Measurements from ENCODE around the gene HDDC2. TPM values are rescaled to one million over a fixed set of nuclear protein-coding genes. Genes with fewer than 3 reads are reported as not detected.

HDDC2 gene
- total and polyA plus RNA-seq, 2 experiments from 2014 or later = 69.5 to 131 TPM

GRCh38 chr6:125251516-125252220 lies 50.1 kb downstream of the HDDC2 start:
- H3K4me2 ChIP-seq = no peak overlapping the region

More at GRCh38 chr6:125251516-125252220, 50.1 kb downstream of the HDDC2 start:
- TF ChIP-seq CREB1 (CRISPR knock-in tag; IDR thresholded peaks at IDR 0.05; ENCODE audit: low read depth) (no peak), POLR2AphosphoS5 (IDR thresholded peaks at IDR 0.05; ENCODE audit: low read depth) (no peak), EZH2 (IDR thresholded peaks at IDR 0.05; ENCODE audit: low read depth, unreplicated experiment) (no peak), ZNF114 (CRISPR knock-in tag; IDR thresholded peaks at IDR 0.05) (no peak), STAT1 (IDR thresholded peaks at IDR 0.05; ENCODE audit: unreplicated experiment) (no peak), EZH2phosphoT487 (IDR thresholded peaks at IDR 0.05; ENCODE audit: unreplicated experiment) (no peak), JUNB (IDR thresholded peaks at IDR 0.05; ENCODE audit: unreplicated experiment) (no peak), ZNF462 (CRISPR knock-in tag; IDR thresholded peaks at IDR 0.05) (no peak), NANOG (IDR thresholded peaks at IDR 0.05; ENCODE audit: borderline replicate concordance) (no peak), ZNF331 (CRISPR knock-in tag; IDR thresholded peaks at IDR 0.05; ENCODE audit: low read depth) (no peak)
- TF ChIP-seq, protein P1, sequence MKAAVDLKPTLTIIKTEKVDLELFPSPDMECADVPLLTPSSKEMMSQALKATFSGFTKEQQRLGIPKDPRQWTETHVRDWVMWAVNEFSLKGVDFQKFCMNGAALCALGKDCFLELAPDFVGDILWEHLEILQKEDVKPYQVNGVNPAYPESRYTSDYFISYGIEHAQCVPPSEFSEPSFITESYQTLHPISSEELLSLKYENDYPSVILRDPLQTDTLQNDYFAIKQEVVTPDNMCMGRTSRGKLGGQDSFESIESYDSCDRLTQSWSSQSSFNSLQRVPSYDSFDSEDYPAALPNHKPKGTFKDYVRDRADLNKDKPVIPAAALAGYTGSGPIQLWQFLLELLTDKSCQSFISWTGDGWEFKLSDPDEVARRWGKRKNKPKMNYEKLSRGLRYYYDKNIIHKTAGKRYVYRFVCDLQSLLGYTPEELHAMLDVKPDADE (IDR thresholded peaks at IDR 0.05) = no peak
- TF ChIP-seq, protein P2, sequence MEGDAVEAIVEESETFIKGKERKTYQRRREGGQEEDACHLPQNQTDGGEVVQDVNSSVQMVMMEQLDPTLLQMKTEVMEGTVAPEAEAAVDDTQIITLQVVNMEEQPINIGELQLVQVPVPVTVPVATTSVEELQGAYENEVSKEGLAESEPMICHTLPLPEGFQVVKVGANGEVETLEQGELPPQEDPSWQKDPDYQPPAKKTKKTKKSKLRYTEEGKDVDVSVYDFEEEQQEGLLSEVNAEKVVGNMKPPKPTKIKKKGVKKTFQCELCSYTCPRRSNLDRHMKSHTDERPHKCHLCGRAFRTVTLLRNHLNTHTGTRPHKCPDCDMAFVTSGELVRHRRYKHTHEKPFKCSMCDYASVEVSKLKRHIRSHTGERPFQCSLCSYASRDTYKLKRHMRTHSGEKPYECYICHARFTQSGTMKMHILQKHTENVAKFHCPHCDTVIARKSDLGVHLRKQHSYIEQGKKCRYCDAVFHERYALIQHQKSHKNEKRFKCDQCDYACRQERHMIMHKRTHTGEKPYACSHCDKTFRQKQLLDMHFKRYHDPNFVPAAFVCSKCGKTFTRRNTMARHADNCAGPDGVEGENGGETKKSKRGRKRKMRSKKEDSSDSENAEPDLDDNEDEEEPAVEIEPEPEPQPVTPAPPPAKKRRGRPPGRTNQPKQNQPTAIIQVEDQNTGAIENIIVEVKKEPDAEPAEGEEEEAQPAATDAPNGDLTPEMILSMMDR (conservative IDR thresholded peaks at IDR 0.05; ENCODE audit: low read depth in 2 of 2) = no peak
- TF ChIP-seq, protein P3, sequence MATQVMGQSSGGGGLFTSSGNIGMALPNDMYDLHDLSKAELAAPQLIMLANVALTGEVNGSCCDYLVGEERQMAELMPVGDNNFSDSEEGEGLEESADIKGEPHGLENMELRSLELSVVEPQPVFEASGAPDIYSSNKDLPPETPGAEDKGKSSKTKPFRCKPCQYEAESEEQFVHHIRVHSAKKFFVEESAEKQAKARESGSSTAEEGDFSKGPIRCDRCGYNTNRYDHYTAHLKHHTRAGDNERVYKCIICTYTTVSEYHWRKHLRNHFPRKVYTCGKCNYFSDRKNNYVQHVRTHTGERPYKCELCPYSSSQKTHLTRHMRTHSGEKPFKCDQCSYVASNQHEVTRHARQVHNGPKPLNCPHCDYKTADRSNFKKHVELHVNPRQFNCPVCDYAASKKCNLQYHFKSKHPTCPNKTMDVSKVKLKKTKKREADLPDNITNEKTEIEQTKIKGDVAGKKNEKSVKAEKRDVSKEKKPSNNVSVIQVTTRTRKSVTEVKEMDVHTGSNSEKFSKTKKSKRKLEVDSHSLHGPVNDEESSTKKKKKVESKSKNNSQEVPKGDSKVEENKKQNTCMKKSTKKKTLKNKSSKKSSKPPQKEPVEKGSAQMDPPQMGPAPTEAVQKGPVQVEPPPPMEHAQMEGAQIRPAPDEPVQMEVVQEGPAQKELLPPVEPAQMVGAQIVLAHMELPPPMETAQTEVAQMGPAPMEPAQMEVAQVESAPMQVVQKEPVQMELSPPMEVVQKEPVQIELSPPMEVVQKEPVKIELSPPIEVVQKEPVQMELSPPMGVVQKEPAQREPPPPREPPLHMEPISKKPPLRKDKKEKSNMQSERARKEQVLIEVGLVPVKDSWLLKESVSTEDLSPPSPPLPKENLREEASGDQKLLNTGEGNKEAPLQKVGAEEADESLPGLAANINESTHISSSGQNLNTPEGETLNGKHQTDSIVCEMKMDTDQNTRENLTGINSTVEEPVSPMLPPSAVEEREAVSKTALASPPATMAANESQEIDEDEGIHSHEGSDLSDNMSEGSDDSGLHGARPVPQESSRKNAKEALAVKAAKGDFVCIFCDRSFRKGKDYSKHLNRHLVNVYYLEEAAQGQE (IDR thresholded peaks at IDR 0.05; ENCODE audit: unreplicated experiment) = no peak
- H3F3A ChIP-seq (replicated peaks; ENCODE audit: low read depth) = no peaks in the 10 kb centered on the region
- Mint-ChIP-seq H3K27ac (no peak overlapping the region; the same call in 1 of the 2 replicates), H3K27me3 (ENCODE audit: insufficient read depth, low read depth, poor library complexity) (peaks cover 2% of the 10 kb centered on the region), H3K9me3 (no peaks in the 10 kb centered on the region), H3K4me1 (peaks cover 11% of the 10 kb centered on the region), H3K4me3 (no peak overlapping the region), H3K36me3 (ENCODE audit: low read depth) (no peaks in the 10 kb centered on the region)
- no peaks in the 10 kb centered on the region for H3K27me3 ChIP-seq (ENCODE audit: insufficient read depth)
- H2AFZ ChIP-seq = peak overlapping the region; percentile 79; the same call in 1 of the 2 replicates
- H3K36me3 ChIP-seq (ENCODE audit: insufficient read depth) = no peaks in the 10 kb centered on the region
- H3K4me1 ChIP-seq (ENCODE audit: insufficient read depth) = peaks cover 10% of the 10 kb centered on the region
- no peaks in the 10 kb centered on the region for H3K9me2 ChIP-seq (ENCODE audit: insufficient read depth)
- ATAC-seq = peak; percentile 97
- H3K27ac ChIP-seq (ENCODE audit: low read depth) = no peak overlapping the region
- peak; percentile 42 for DNase-seq (ENCODE audit: low spot score)
- no peak overlapping the region for H3K4me3 ChIP-seq
- no peaks in the 10 kb centered on the region for H3K79me2 ChIP-seq (replicated peaks; ENCODE audit: insufficient read depth)
- H4K20me1 ChIP-seq (replicated peaks; ENCODE audit: insufficient read depth) = no peaks in the 10 kb centered on the region
